Pulmonary artery endothelial cell (primary cell): ENCODE measurements around the gene SREBF2. TPM values are rescaled to one million over a fixed set of nuclear protein-coding genes. Genes with fewer than 3 reads are reported as not detected.
"Not testable (repeated sequence)": the region's sequence is repeated elsewhere in the genome, so short reads cannot be mapped to it uniquely, and the experiment has no call there.

Experiments used
- DNase-seq: peaks from one replicate; pipeline ENCODE4 v3.0.0-alpha.2; 2011; ENCODE audit warnings: low read depth, low spot score
- total RNA-seq: library from RNA; depleted of rRNA; stranded (reverse); fragments of >200 nt; gene quantifications from 2 replicates; pipeline ENCODE4 v1.2.3, GENCODE V29; 2014

The SREBF2 gene
- total RNA-seq, 1 donor from 2014 or later: 47.9 TPM

- no peak for DNase-seq
Observed at GRCh38 chr22:41821471-41822316, 11.2 kb upstream of the SREBF2 start.

GRCh38 chr22:41822317-41823057, 10.4 kb upstream of the SREBF2 start:
- no peak for DNase-seq

GRCh38 chr22:41823797-41824196, 9.1 kb upstream of the SREBF2 start:
- no peak for DNase-seq

- no peak for DNase-seq
Observed at GRCh38 chr22:41825376-41825775, 7.5 kb upstream of the SREBF2 start.

- DNase-seq: no peak
Observed at GRCh38 chr22:41826021-41826420, 6.9 kb upstream of the SREBF2 start.

DNA sequence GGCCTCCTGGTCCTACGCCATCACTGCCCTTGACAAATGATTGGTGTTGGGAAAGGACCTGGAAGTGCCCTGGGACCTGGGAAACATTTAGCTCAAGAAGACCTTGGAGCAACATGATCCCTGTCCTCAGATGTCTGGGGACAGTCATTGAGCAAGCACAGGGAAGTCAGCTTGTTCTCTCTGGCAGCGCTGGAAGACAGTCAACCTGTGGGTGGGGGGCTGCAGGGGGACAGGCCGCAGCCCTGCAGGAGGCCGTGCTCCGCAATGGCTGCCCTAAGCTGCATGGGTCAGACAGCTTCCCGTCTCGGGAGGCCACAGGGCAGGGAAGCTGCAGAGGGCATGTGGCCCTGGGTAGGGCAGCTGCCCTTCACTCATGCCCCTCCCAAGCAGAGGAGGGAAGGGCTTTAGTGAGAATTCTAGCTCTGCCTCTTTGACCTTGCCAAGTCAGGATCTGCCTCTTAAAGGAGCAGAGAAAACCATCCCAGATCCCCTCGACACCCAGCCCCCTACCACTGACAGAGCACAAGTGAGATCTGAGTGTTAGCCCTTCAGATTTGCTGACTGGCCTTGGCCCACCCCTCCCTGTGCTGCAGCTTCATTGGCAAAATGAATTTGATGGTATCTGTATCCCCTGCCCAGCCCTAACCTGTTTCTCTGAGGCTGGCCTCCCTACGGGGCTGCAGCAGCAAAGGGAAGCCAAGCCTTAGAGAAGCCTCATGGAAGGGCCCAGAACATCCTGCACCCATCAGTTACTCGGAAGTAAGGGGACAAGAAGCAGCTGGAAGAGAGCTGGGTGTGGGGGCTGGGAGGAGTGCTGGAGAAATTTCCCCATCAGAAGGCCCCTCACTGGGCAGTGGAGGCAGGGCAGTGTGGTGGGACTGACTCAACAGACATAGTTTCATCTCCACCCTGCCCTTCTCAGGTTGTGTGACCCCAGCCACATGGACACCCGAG, 6.2 kb upstream of the SREBF2 start:
- DNase-seq: no peak

DNA sequence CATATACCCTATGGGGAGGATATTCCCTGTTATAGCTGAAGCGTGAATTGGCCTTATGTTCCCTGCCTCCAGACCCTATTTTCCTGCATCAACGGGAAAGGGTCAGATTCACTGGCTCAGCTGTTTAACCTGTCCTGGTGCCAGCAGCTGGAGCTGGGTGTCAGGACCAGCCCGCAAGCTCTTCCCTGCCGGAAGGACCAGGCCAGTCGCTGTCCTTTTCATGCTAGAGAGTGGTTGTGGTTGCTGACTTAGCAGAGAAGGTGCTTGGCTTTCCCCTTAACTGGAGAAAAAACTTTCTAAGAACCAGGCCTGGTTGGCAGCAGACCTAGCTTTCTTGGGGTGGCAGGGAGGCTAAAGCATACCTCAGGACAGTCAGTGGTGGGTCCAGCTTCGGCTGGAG, 5.2 kb upstream of the SREBF2 start:
- DNase-seq: no peak

DNA sequence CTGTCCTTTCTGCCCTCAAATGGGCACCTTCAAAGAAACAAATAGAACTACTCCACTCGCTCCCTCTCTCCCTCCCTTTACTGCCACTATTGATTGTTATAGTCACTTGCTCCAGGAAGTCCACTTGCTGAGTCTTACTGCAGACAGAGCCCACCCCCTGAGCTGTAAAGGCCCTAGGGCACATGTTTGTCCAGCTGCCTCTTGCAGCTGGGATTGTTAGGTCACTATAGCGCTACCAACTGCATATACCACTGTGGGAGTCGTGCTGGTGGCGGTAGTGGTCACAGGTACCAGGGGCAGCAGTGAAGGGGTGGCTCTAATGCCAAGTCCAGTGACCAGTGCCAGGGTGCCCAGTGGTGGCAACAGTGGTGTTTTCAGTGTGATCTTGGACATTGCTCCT, 4.4 kb upstream of the SREBF2 start:
- DNase-seq: no peak

- DNase-seq: no peak
Observed at GRCh38 chr22:41830174-41830573, 2.7 kb upstream of the SREBF2 start.

DNA sequence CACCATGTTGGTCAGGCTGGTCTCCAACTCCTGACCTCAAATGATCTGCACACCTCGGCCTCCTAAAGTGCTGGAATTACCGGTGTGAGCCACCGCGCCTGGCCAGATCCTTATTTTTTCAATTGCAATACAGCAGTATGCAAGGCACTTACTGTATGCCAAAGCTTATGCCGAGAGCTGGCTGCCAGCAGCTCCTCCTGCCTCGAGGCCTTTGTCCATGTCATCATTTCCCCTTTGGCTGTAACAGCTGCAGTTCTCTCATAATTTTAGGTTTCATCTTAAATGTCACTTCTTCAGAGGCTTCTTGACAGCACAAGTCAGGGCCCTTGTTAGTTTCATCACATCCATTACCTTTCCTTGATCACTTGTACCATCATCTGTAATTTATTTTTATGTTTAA, 1.5 kb upstream of the SREBF2 start:
- DNase-seq: peak; percentile 17

DNA sequence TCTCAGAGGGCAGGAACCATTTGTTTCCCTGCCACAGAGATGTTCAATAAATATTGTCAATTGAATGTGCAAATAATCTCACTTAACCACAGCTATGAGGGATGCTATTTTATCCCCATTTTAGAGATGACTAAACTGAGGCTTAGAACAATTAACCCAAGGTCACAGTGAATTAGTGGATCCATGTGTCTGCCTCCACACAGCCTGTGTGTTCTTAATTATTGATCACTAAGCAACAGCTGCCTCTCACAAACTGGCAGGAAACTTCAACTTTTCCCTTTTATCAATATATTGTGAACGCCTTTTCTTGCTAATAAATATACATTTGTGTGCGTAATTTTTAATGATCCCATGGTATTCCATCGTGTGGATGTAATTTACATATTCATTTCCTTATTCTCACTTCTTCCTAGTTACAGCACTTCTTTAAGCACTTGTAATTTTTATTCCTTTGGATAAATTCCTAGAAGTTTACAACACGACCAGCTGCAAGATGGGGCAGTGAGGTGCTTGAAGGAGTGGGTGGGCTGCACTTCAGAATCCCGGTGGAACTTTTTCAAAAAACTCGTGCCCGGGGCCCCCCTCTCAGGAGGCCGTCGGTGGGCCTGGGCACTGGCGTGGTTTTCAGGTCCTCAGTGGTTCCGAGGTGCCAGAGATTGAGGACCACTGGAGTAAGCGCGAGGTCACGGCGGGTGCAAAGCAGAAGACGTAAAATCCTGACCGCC, 915 bp upstream of the SREBF2 start:
- DNase-seq: no peak

DNA sequence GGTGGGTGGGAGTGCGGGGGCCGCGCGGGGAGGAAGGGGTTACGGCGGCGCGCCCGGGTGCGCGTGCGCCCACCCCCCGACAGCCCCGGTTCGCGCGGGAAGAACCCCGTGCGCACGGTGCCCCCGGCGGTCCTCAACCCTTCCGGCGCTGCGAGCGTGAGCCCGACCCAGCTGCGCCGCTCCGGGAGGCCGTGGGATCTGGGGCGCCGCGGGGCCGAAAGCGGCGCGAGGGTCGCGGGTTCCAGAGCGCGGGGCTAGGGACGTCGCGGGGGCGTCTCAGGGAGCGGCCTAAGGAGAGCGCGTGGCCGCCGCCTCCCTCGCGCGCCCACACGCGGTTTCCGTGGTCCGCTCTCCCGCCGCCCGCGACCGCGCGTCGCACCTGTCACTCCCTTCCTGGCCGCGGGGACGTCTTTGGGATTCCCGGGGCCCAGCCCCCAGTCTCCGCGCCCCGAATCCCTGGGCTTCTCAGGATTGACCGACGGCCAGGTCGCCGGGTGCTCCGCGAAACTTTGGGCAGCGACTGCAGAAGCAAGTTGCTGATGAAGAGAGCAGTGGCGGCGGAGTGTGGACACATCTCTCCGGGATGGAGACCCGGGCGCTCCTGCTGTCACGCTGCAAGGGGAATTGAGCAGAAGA, 582 bp downstream of the SREBF2 start:
- DNase-seq: no peak

DNA sequence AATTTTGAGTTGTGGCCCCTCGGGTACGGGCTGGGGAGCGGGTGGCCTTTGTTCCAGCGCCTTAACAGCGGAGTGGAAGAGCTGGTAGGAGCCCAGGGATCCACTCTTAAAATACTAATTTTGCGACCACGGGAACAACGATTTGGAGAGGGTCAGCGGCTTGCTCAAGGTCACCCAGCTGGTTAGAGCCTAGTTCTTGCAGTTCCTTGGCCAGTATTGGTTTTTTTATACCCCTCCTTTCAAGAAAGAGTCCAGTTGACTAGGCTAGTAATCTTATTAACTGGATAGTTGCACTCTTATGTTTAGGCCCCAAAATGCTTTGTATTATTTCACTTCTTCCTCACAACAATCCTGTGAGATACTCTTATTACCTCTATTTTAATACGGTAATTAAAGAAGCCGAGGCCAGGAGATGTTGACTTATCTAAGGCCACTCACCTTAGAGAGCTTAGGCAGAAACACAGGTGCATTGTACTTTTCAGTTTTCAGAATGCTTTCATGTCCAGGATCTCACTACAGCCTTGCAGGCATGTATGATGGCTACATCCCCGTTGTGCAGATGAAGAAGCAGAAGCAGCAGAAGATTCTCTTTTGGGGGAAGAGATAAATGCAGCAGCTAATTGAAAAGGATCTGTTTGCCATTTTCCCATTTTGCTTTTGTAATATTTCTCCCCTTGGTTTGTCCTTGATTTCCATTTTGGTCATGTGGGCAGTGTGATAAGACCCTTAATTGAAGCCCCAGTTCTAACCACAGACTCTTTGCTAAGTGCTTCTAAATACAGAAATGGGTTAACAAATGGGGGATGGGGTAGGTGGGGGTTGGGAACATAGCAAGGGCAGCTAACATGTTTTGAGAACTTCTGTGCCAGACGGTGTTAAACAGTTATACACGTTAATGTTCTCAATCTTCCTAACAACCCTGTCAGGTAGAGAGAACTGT, 1.4 kb downstream of the SREBF2 start:
- DNase-seq: no peak

- not testable (repeated sequence) for DNase-seq
Observed at GRCh38 chr22:41835462-41835861, 2.6 kb downstream of the SREBF2 start.

DNA sequence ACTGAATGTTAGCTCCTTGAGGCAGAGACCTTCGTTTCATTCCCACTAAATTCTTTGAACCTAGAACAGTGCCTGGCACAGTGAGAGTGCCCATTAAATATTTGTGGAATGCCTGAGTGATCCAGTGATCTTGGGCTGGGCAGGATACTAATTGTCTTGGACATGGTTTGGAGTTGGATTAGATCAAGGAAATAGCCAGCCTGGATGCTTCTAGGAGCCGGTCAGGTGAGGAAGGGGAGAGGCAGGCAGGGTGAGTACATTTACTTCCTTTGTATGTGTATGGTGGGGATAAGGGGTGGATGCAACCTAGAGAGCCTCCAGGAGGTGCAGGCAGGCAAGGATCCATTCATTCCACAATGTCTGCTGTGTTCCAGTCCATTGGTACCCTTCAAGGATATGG, 3.6 kb downstream of the SREBF2 start:
- DNase-seq: no peak

DNA sequence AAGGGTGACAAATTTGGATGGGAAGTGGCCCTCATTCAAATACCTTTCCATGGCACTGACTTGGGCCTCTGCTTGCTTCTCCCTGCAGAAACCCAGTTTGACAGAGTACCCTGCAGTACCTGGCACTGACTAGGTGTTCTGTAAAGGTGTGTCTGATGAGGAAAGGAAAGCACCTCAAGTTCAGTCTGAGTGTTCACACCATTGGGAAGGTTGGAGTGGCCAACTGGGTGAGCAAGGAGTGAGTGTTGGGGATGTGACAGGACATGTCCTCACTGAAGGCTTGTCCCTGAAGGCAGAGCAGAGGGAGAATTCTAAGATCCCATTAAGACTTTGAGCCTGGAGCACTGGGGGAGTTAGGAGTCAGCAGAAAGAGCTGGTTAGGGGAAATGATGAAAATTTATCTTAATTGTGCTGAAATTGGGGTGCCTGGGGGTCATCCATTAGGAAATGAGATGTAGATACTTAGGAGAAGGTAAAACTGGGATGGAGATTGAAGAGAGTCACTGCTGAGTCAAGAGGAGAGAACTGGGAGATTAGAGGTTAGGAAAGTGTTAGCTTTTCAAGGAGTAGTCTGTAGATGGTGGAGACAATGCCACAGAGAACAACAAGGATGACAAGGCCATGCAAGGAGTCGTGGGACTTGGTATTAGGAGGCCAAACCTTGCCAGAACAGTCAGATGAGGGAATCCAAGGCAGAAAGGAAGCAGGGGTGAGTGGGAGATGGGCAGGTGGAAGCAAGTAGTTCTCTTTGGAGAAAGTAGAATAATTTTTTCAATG, 6.1 kb downstream of the SREBF2 start:
- DNase-seq: no peak

- DNase-seq: no peak
Observed at GRCh38 chr22:41840216-41840615, 7.3 kb downstream of the SREBF2 start.

GRCh38 chr22:41841085-41841712, 8.3 kb downstream of the SREBF2 start:
- DNase-seq: no peak
